Neural progenitor cell (in vitro differentiated cells): Measurements from ENCODE around the gene NAB2. TPM values are rescaled to one million over a fixed set of nuclear protein-coding genes. Genes with fewer than 3 reads are reported as not detected.

Experiments used
- DNase-seq: peaks from one replicate; pipeline ENCODE4 v3.0.0-alpha.2; 2016; ENCODE audit warnings: low spot score
- H2AFZ ChIP-seq: fragments of 200-600 bp; sonication (generic); replicated peaks from 2 replicates; pipeline ENCODE4 v1.6.1; 2016; ENCODE audit warnings: antibody characterized with exemption
- H3F3A ChIP-seq: fragments of 200-600 bp; sonication (generic); 2 replicates; pipeline ENCODE4 v1.6.1; 2016; ENCODE audit warnings: antibody characterized with exemption, low read depth
- H3K27ac ChIP-seq: fragments of 200-600 bp; sonication (generic); 2 replicates; pipeline ENCODE4 v1.5.1; 2016; ENCODE audit warnings: mild to moderate bottlenecking
- H3K27me3 ChIP-seq: fragments of 200-600 bp; sonication (generic); 2 replicates; pipeline ENCODE4 v1.6.1; 2016; ENCODE audit warnings: mild to moderate bottlenecking, moderate library complexity
- H3K36me3 ChIP-seq: fragments of 200-600 bp; sonication (generic); 2 replicates; pipeline ENCODE4 v1.5.1; 2016
- H3K4me1 ChIP-seq: fragments of 200-600 bp; sonication (generic); 2 replicates; pipeline ENCODE4 v1.6.1; 2016; ENCODE audit warnings: mixed run types
- H3K4me2 ChIP-seq: fragments of 200-600 bp; sonication (generic); 2 replicates; pipeline ENCODE4 v1.6.1; 2016
- H3K4me3 ChIP-seq: fragments of 200-600 bp; sonication (generic); 2 replicates; pipeline ENCODE4 v1.5.1; 2016
- H3K79me2 ChIP-seq: fragments of 200-600 bp; sonication (generic); 2 replicates; pipeline ENCODE4 v1.6.1; 2016; ENCODE audit warnings: low read depth
- H3K9ac ChIP-seq: fragments of 200-600 bp; sonication (generic); 2 replicates; pipeline ENCODE4 v1.6.1; 2016
- H3K9me3 ChIP-seq: fragments of 200-600 bp; sonication (generic); 2 replicates; pipeline ENCODE4 v1.5.1; 2016; ENCODE audit warnings: low read depth
- H4K20me1 ChIP-seq: fragments of 200-600 bp; sonication (generic); 2 replicates; pipeline ENCODE4 v1.6.1; 2016; ENCODE audit warnings: low read depth
- H3K27ac Mint-ChIP-seq: 3 replicates; pipeline ENCODE4 v1.8.0; 2021; ENCODE audit warnings: mixed read lengths
- H3K27me3 Mint-ChIP-seq: 2 replicates; pipeline ENCODE4 v1.8.0; 2022; ENCODE audit warnings: low read depth, mild to moderate bottlenecking, inconsistent platforms, moderate library complexity, mixed read lengths; ENCODE audit not compliant: insufficient read depth
- H3K36me3 Mint-ChIP-seq: 3 replicates; pipeline ENCODE4 v1.8.0; 2021; ENCODE audit warnings: mixed read lengths
- H3K4me1 Mint-ChIP-seq: 3 replicates; pipeline ENCODE4 v1.8.0; 2021; ENCODE audit warnings: mixed read lengths
- H3K4me3 Mint-ChIP-seq: 3 replicates; pipeline ENCODE4 v1.8.0; 2021; ENCODE audit warnings: mild to moderate bottlenecking, moderate library complexity, mixed read lengths
- H3K9me3 Mint-ChIP-seq: 3 replicates; pipeline ENCODE4 v1.8.0; 2020; ENCODE audit warnings: mixed read lengths
- CTCF ChIP-seq: fragments of 200-600 bp; sonication (generic); IDR thresholded peaks from 2 replicates; pipeline ENCODE4 v1.5.1; 2017; ENCODE audit warnings: antibody characterized with exemption, mild to moderate bottlenecking
- EZH2 ChIP-seq: fragments of 200-600 bp; sonication (generic); IDR thresholded peaks from 2 replicates; pipeline ENCODE4 v1.6.1; 2017; ENCODE audit warnings: antibody characterized with exemption, mild to moderate bottlenecking, moderate library complexity
- EZH2phosphoT487 ChIP-seq: fragments of 200-600 bp; sonication (generic); IDR thresholded peaks from 2 replicates; pipeline ENCODE4 v1.6.1; 2017; ENCODE audit warnings: antibody characterized with exemption
- total RNA-seq: library from RNA; depleted of rRNA; stranded (reverse); fragments of >200 nt; gene quantifications from 2 replicates; pipeline ENCODE4 v1.2.3, GENCODE V29; 2015; ENCODE audit warnings: low replicate concordance

Gene NAB2
- total RNA-seq, 1 donor from 2014 or later, result 19.8 TPM

GRCh38 chr12:57079821-57080220, 9.1 kb upstream of the NAB2 start:
- Mint-ChIP-seq H3K27ac (no peak overlapping the region), H3K4me3 (peak overlapping the region; percentile 98)
- H2AFZ ChIP-seq, result no peak overlapping the region

GRCh38 chr12:57080855-57081254, 8.1 kb upstream of the NAB2 start:
- H3K27me3 ChIP-seq, result no peaks in the 10 kb centered on the region
- no peaks in the 10 kb centered on the region for H3K36me3 ChIP-seq
- peaks cover 11% of the 10 kb centered on the region for H4K20me1 ChIP-seq
- H3K4me1 ChIP-seq, result peaks cover 16% of the 10 kb centered on the region
- no peak overlapping the region for H3K4me3 ChIP-seq
- Mint-ChIP-seq H3K27ac (peak overlapping the region; percentile 16), H3K36me3 (peaks cover 2% of the 10 kb centered on the region), H3K9me3 (no peaks in the 10 kb centered on the region), H3K27me3 (no peaks in the 10 kb centered on the region), H3K4me3 (no peak overlapping the region), H3K4me1 (peaks cover 27% of the 10 kb centered on the region)
- peaks cover 19% of the 10 kb centered on the region for H3F3A ChIP-seq
- peaks cover 27% of the 10 kb centered on the region for H3K79me2 ChIP-seq
- H3K4me2 ChIP-seq, result no peak overlapping the region
- TF ChIP-seq EZH2phosphoT487 (no peak), EZH2 (no peak), CTCF (no peak)
- DNase-seq, result no peak
- H2AFZ ChIP-seq, result no peak overlapping the region
- H3K27ac ChIP-seq, result no peak overlapping the region
- no peak overlapping the region for H3K9ac ChIP-seq
- H3K9me3 ChIP-seq, result no peaks in the 10 kb centered on the region

More at GRCh38 chr12:57079821-57080220, 9.1 kb upstream of the NAB2 start:
- Histone ChIP-seq H3K36me3 (no peaks in the 10 kb centered on the region), H4K20me1 (peaks cover 11% of the 10 kb centered on the region), H3K4me2 (no peak overlapping the region), H3K9me3 (no peaks in the 10 kb centered on the region), H3K9ac (no peak overlapping the region), H3K4me3 (no peak overlapping the region), H3K27ac (no peak overlapping the region), H3K79me2 (peaks cover 37% of the 10 kb centered on the region), H3F3A (peaks cover 10% of the 10 kb centered on the region), H3K27me3 (no peaks in the 10 kb centered on the region), H3K4me1 (peaks cover 12% of the 10 kb centered on the region)
- H3K27me3 Mint-ChIP-seq, result no peaks in the 10 kb centered on the region
- peaks cover 2% of the 10 kb centered on the region for H3K36me3 Mint-ChIP-seq
- no peak for DNase-seq
- no peaks in the 10 kb centered on the region for H3K9me3 Mint-ChIP-seq
- TF ChIP-seq EZH2phosphoT487, result no peak
- TF ChIP-seq EZH2, result no peak
- no peak for TF ChIP-seq CTCF
- peaks cover 18% of the 10 kb centered on the region for H3K4me1 Mint-ChIP-seq

- peaks cover 44% of the 10 kb centered on the region for H3F3A ChIP-seq
- H4K20me1 ChIP-seq, result peaks cover 15% of the 10 kb centered on the region
- peak overlapping the region; percentile 83 for H3K4me2 ChIP-seq
- DNase-seq, result peak; percentile 39
- TF ChIP-seq EZH2phosphoT487 (no peak), CTCF (no peak)
- H3K4me1 ChIP-seq, result peaks cover 18% of the 10 kb centered on the region
- peak overlapping the region; percentile 85 for H3K27ac ChIP-seq
- peaks cover 20% of the 10 kb centered on the region for H3K79me2 ChIP-seq
- no peaks in the 10 kb centered on the region for H3K9me3 Mint-ChIP-seq
- H3K4me3 ChIP-seq, result peak overlapping the region; percentile 74
- no peaks in the 10 kb centered on the region for H3K36me3 ChIP-seq
- no peak overlapping the region for H2AFZ ChIP-seq
- peaks cover 5% of the 10 kb centered on the region for H3K36me3 Mint-ChIP-seq
- no peaks in the 10 kb centered on the region for H3K9me3 ChIP-seq
- no peaks in the 10 kb centered on the region for H3K27me3 ChIP-seq
- peak overlapping the region; percentile 83 for H3K27ac Mint-ChIP-seq
- peaks cover 38% of the 10 kb centered on the region for H3K4me1 Mint-ChIP-seq
- H3K4me3 Mint-ChIP-seq, result peak overlapping the region; percentile 87
- peaks cover 7% of the 10 kb centered on the region for H3K27me3 Mint-ChIP-seq
- H3K9ac ChIP-seq, result no peak overlapping the region
These were observed 2.9 kb upstream of the NAB2 start for GRCh38 chr12:57085999-57086492.
